GM21717 (cell line): ENCODE data around the gene MGMT.

Experiments used
- ATAC-seq: cut with Tn5 transposase; IDR thresholded peaks from one replicate; pipeline ENCODE4 v1.9.1; 2021; ENCODE audit warnings: mild to moderate bottlenecking, moderate library complexity; ENCODE audit not compliant: unreplicated experiment

Gene MGMT

GRCh38 chr10:129719889-129720590 is 253.0 kb downstream of the MGMT start:
- no peak for ATAC-seq

- ATAC-seq = no peak
Observed at GRCh38 chr10:129725011-129725410, 258.0 kb downstream of the MGMT start.

GRCh38 chr10:129725482-129725881 is 258.4 kb downstream of the MGMT start:
- no peak for ATAC-seq

DNA sequence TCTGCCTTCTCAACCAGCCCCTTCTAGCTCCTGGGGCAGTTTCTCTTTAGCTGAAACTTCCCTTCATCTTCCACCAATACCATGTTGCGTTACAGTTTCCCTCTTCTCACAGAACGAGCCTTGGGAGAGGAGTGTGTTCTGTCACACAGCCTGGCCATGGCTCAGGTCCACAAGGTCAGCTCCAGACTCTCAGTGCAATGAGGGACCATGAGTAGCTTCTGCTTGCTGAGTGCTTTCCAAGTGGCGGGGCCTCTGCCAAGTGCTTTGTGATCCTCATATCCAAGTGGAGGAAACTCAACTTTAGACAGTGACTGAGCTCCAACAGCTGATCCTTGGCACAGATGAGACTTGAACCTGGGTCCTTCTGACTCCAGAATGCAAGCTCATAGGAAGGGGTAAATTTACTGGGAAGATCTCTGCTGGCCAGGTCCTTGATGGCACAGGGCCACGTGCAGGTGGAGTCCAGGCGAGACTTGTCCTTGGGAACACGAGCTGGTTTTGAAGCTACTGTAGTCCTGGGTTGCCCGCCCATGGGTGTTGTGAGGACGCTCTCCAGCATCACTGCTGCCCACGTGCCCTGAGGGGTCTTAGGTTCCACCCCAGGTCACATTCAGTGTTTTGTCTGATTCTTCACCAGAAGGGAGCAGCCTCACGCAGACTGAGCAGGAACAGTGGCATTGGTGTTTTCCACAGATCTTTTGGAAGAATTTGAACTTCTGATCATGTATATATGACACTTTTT is 259.0 kb downstream of the MGMT start:
- ATAC-seq = no peak

DNA sequence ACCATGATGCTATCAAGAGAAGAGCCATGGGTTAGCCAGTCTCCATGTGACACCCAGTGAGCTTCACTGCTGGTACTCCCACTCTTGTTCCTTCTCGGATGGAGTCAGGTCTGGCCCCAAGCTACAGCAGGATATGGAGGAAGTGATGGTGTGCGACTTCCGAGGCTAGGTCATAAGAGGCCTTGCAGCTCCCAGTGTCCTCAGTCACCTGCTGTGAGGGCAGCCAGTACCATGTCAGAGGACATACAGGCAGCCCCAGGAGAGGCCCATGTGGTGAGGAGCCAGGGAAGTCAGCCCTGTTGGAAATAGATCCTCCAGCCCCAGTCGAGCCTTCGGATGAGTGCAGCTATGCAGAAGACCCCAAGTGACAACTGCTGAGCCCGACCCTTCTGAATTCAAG is 260.0 kb downstream of the MGMT start:
- no peak for ATAC-seq

DNA sequence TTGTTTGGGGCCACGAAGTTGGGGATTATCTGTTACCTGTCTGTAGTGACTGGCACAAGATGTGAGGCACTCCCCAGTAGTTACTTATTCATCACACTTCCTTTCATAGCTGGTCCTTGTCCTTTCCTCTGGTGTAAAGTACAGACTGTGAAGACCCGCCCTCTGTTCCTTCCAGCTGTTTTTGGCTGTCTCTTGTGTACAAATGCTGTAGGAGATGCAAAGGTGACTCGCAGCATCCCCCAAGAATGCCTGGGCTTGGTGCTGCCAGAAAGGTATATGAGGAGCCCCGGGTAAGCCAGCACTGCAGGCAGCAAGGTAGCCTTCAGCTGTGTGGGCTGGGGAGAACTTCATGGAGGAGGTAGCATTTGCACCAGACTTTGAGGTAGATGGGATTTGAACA is 260.5 kb downstream of the MGMT start:
- no peak for ATAC-seq

GRCh38 chr10:129728246-129728820 is 261.3 kb downstream of the MGMT start:
- ATAC-seq = no peak

DNA sequence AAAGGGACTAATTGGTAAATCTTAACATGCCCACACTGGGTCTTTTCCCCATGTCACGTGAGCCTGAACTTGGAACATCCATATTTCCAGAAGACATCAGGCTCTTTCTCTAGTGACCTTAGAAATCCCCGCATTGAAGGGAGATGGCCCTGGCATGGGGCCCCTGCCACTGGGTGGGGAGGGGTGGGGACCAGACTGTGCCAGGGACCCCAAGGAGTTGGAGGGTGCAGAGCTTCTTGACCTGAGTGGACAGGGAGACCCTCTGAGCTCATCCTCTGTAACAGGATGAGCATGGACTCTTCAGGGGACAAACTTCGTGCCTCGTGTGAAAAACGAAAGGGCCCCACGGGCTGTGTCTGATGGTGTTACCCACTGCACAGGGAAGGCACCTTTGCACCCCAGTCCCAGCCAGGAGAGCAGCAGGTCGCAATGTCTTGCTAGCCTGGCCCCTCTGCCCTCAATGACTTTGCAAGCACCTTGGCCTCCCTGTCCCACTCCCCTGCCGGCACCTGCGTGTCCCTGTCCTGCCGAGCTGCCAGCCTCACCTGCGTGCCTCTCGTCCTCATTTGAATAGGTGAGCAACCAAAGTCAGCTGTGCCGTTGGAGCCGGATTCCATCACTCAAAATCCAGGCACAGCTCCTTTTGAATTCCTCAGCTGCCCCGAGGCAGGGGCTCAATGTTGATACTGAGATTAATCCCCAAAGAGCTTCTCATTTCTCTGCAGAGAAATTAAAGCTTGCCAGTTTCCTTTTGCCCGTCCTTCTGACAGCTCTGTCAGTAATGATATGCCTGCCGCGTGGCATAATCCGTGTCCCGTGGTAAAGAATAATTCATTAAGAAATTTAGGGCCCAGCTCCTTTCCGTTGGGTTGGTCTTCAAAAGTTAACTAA is 262.1 kb downstream of the MGMT start:
- ATAC-seq = no peak

DNA sequence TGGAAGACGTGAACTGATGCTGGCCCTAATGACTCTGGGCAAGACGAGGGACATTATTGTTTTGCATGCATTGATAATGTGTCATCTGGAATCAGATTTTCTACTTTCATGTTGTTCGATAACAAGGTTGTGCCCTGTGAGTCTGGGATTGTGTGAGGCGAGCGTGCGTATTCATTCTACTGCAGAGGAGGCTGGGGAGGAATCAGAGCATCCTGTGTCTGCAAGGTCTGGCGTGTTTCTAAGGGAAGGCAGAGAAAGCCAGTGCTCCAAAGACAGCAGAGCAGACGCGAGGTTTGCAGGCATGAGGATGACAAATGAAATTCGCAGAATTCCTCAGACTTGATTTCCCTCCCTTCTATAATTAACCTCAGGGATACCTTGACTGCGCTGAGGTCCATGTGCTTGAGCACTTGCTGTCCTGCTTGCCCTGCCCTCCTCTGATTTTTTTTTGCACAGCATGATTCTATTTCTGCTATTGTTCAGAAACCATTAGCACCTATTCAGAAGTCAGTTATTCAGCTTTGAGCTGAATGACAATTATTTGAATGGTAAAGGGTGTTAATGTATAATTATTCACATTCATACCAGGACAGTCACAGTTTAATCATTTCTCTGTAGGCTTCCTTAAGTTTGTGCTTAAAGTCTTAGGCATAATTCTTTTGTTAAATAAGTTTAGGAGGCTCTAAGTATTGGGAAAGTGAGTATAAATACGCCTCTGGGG is 263.4 kb downstream of the MGMT start:
- no peak for ATAC-seq

- ATAC-seq = no peak
Observed at GRCh38 chr10:129730993-129731325, 263.9 kb downstream of the MGMT start.

DNA sequence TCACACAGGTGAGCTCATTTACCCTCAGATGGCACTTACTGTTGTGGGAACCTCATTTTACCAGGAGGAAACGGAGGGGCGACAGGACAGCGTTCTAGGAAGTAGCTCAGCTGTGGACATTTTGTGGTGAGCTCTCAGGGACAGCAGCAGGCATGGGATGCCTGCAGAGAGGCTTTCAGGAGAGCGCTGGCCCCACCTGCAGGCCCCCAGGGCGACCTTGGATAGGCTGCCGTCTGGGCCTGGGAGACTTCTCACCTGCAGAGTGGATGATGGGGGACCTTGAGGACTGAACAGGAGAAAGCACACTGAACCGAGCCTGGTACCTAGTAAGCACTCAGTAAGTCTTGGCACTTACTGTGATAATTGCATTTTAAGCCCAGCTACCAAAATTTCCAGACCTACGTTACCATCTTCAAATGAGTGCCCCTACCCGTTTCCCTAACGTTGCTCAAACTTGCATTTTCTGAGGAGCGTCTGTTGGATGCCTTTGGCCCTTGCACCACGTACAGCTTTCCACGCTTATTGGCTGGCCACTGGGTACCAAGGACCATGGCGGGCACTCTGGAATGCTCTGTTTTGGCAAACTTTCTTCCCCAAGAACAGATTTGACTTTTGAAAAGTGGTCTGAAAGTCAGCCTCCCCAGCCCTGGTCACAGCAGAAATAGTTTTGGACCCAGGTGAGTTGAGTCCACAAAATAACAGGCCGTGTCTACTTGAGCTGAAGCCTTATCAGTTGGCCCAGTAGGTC is 273.7 kb downstream of the MGMT start:
- no peak for ATAC-seq

DNA sequence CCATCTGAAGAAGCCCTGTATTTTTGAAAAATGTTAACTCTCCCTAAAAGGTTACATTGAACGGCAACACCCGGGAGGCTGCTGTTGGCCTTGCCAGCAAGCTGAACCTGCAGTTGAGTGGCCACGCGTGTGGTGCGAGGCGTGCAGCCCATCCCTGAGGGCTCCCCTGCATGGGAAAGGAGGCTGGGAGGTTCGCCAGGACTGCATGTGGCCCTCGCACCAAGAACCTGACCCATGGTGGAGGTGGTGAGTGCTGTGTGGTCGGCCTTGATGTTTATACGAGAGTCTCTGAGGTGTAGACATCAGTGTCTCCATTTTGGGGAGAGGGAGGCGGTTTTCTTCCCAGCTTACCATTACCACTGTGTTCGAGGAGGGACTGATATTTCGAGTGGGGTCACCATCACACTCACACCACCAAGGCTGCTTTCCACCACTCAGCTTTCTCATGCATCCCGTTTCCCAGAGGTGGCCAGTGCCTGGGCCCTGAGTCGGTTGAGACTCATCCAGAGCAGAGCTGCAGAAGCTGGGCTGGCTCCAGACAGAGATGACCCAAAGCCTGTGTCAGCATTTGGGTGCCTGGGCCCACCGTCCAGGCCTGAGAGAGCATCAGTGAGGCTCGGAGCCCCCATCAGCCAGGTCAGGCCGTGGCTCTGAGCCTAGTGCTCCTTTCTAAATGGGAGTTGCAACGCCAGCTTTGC is 274.4 kb downstream of the MGMT start:
- no peak for ATAC-seq

DNA sequence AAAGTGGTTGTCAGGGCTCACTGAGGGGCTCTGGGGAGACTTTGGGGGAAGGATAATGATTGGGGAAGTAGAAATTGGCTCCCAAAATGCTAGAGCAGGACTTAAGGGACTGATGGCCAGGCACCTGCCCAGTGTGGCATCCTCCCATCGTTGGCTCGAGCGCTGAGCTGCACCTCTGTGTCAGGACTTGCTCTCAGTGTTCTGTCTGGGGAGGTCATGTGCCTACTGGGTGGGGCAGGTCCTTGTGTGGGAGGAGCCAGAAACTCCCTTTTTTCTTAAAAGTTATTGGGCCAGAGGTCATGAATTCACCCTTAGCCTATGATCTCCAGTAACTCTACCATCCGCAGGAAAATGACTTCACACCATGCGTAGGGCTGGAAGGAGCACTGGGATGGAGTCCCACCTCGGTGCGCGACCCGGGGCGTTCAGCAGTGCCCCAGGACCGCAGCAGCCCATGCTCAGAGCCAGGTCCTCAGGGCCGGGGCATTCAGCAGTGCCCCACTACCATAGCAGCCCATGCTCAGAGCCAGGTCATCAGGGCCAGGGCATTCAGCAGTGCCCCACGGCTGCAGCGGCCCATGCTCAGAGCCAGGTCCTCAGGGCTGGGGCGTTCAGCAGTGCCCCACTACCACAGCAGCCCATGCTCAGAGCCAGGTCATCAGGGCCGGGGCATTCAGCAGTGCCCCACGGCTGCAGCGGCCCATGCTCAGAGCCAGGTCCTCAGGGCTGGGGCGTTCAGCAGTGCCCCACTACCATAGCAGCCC is 275.1 kb downstream of the MGMT start:
- no peak for ATAC-seq

GRCh38 chr10:129742742-129743550 is 275.9 kb downstream of the MGMT start:
- no peak for ATAC-seq

DNA sequence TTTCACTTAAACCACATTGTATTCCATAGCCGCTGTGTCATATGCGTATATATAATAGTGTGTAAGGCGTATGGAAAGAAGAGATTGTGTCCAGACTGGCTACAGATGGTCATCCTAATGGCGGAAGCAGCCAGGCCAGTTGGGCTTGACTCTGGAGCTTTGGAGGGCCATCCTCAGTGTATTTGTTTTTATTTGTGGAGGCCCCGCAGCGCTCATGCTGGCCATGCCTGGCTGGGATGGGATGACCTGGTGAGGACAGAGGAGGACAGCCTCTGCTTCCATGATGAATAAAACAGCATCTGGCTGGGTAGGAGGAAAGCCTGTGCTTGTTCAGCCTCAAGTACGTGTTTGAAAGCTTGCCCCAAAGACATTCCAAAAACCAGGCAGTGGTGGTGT is 276.7 kb downstream of the MGMT start:
- ATAC-seq = no peak

DNA sequence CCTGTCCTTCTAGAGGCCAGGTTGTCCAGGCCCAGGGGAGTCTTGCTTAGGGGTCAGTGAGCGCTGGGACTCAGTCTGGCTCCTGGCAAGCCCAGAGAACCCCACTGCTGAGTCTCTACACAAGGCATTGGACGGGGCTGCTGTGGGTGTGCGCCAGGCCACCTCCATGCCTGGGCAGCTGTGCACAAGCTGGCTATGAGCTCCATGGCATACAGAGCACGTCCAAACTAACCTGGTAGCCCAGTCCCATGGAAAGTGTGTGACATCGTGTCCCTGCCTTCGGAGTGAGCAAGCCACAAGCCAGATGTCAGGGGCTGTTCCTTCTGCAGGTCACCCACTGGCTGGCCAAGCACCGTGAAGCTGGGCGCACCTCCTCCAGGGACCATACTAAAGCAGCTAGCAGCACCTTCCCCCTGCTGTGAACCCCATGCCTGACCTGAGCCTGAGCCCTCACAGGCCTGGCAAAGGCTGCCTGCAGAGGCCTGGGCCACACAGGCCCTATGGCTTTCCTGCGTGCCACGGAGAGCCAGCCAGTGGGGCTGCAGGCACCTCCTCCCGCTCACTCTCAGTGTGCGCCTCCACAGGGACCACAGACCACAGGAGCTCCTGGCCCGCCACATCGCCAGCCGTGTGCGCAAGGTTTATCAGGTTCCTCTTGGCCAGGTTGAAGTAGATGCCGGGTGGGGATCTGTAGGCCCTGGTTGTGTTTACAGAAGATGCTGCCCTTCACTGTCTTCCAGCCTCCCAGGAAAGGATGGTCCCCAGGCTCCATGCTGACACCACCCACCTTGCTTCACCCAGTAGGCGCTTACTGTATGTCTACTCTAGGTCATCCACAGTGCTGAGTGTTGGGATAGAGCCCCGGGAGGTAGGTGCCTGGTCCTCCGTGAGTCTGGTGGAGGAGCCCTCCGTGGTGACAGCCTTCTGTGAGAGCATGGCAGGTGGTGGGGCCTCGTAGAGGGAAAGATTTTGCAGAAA is 277.4 kb downstream of the MGMT start:
- ATAC-seq = no peak
